Activated CD4-positive, alpha-beta T cell treated with anti-CD3 and anti-CD28 coated beads, Interleukin-2, amount 50 U/mL, for 24 hours (primary cell): ENCODE measurements around the gene TTC23.
"Not testable (repeated sequence)": the region's sequence is repeated elsewhere in the genome, so short reads cannot be mapped to it uniquely, and the experiment has no call there.

Source experiments
- DNase-seq, 2 donors: peaks; one replicate each; pipeline ENCODE4 v3.0.0-alpha.2; 2020; ENCODE audit warnings: low read depth in 1 of 2, low spot score in 1 of 2

TTC23 gene

DNA sequence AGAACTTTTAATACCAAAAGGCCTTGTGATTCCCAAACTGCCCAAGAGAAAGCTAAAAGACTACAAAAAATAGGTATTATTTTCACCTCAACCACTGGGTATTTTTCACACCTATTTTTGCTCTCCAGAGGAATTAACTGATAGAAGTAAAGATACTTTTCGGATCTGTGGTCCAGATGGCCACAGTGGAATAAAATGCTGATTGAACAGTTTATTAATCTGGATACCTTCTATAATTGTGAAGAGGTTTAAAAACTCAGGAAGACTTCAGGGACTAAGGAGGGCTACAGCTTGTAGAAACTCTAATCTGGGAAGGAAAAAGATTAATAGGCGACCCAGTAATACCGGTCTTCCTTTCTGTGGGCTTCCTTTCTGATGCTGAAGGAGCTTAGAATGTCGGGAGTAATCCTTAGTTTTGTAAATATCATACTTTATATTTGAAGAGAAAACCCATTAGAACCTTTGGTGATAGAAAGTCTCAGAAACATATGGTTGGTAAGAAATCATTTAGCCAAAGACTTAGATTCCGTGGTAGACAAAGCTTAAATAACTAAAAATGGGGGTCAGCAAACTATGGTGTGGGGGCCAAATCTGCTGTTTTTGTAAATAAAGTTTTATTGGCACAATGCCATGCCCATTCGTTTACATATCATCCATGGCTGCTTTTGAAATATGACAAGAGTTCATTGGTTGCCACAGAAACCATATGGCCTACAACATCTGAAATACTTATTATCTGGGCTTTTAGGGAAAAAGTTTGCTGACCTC lies 47.8 kb downstream of the TTC23 start:
- DNase-seq = no peak

DNA sequence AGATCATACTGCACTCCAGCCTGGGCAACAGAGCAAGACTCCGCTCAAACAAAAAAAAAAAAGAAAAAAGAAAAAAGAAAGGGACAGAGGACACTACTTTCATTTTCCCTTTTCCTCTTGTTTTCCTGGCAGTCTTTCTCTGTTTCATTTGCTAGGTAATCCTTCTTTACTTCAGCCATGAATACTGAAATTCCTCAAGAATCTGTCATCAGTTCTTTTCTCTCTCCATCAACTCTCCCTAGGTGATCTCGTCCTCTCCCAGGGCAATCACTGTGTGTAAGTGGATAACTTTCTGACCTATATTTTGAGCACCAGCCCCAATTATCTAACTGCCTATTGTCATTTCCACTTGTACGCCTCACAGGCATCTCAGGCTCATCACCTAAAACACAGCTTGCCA lies 51.5 kb downstream of the TTC23 start:
- no peak for DNase-seq

DNA sequence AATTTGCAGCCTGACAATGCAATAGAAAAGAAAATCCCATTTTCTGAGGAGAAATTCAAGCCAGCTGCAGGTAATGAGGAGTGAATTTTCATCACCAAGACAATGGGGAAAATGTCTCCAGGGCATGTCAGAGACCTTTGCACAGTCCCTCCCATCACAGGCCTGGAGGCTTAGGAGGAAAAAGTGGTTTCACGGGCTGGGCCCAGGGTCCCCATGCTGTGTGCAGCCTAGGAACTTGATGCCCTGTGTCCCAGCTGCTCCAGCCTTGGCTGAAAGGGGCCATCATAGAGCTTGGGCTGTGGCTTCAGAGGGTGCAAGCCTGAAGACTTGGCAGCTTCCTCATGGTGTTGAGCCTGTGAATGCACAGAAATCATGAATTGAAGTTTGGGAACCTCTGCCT lies 57.2 kb downstream of the TTC23 start:
- DNase-seq = not testable (repeated sequence)

DNA sequence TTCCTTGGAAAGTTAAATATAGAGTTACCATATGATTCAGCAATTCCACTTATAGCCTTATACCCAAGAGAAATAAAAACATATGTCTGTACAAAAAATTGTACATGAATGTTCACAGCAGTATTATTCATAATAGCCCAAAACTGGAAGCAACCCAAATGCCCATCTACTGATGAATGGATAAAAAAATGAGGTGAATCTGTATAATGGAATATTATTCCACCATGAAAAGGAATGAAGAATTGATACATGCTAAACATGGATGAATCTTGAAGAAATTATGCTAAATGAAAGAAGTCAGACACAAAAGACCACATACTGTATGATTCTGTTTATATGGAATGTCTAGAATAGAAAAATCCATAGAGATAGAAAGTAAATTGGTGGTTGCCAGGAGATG lies 61.4 kb downstream of the TTC23 start:
- DNase-seq = no peak

DNA sequence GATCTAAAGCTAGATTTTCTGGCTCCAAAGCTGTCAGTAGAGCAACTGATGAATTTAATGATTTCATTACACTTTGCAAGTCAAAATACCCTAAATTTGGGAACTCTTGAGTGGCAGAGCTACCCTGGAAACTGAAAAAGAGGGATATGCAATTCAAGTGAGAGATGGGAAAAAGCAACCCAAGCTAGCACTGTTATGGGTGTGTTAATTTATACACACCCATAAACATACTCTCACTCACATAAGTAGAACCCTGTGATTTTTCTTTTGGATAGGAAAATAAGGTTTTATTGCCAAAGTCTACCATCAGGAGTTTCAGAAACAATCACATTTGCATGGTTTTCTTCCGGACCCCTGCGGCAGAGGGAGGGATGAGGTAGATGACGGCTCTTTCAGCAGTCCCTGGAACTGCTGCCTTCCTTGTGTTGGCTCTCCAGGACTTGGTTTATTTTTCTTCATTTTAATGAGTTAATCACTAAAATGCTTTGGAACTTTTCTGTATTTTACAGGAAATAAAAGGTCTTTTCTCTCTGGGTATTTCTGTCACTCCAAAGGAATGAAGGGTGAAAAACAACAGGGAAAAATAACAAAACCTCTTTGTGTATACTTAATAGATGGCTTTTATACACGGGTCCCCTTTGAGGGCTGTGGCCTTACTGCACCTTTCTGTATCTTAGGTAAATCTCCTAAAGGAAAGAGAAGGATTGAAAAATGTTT lies 63.8 kb downstream of the TTC23 start:
- no peak for DNase-seq

DNA sequence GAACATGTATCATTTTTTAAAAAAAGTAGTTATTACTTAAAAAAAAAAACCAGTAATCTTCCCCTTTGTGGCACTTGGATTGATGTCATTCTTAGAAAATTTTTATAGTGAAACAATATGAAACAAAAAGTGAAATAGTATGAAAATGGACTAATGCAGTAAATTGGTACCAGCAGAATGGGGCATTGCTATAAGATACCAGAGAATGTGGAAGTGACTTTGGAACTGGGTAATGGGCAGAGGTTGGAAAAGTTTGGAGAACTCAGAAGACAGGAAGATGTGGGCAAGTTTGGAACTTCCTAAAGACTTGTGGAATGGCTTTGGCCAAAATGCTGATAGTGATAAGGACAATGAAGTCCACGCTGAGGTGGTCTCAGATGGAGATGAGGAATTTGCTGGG lies 66.6 kb downstream of the TTC23 start:
- no peak for DNase-seq

DNA sequence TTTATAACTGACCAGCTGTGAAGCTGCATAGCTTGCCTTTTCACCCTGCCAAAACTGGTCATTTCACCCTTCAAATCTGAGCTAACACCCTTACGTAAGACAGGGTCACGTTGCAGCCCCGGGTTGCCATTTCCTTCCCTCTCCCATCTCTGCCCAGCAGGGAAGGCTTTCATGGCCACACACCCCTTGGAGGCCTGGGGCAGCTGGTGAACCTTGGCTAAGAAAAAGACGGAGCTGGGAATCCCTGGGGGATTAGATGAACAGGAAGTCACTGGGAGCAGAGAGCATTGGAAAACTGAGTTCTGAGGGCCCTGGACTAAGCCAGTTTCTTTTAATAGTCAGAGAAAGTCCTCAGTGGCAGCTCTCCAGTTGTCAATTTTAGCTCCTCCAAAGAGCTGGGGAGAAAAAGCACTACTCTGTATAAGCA lies 67.8 kb downstream of the TTC23 start:
- no peak for DNase-seq

DNA sequence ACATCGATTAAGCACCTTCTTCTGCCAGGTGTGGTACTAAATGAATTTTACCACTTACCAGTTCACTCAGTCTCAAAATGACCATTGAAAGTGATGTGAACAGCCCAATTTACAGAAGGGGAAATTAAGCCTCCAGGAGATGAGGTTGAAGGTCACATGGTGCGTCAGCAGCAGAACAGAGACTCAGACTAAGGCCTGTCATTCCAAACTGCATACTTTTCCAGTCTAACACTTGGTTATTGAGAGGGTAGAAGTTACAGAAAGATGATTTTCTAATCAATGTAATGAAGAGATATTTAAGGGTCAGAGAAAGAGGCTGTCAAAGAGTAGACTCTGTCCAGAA lies 68.4 kb downstream of the TTC23 start:
- DNase-seq = no peak

DNA sequence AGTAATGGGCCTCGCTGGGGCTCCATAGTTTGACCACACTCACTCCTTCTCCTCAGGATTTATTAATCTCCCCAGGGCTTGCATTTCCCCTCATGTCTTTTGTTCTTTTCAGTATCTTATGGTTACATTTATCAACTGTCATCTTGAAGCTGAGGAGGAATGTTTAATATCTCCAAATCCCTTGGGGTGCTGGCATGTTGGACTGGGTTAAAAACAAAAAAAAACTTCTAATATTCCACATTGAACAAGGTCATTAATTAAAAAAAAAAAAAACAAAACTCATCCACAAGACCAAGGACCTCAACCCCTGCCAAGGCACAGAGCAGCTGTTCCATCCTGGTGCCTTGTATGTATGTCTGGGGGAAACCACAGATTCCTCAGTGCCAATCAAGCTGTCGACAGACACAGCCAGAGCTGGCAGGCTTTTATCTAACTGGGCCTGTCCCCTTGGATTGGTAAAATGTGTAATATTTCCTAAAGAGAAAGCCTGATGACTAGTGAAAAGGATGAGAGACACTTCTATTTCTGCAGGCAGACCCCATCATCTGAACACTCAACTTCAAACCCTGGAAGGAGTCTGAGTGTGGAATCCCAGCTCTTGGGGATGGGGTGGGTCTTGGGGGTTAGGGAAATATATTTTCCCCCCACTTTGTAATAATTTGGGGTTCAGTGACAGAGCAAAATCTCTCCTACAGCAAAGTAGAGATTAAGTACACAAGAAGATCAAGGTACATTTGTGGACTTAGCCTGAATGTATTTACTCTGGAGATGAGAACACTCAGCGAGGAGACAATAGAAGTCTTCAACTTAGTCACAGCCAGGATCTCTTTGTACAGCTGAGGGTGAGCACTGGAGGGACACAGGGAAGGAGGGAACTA lies 69.1 kb downstream of the TTC23 start:
- no peak for DNase-seq

DNA sequence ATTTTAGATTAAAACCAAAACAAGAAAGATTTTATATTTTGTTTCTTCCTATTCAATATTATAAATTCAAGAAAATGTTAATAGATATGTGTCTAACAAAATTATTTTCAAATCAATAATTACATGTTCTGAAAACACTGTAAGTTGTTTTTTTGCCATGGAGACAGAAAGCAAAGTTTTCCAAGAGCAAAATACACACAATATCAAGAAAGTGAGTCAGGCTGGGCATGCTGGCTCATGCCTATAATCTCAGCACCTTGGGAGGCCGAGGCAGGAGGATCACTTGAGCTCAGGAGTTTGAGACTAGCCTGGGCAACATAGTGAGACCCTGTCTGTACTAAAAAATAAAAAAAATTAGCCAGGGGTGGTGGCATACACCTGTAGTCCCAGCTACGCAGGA lies 71.7 kb downstream of the TTC23 start:
- no peak for DNase-seq

DNA sequence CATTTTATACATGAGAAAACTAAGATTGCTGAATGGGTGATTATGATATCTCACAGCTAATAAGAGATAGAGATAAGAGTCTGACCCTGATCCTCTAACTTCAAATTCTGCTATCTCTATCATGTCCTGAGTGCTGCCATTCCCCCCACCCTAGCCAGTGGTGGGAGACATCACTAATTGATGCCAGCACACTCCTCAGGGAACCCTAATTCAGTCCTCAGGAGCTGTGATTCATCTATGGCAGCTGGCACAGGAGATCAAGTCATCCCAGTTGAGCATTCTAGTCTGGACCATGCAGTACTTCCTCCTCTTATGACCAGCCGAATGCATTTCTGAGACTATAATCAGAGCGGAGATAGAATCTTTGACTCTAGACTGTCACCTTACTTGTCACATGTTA lies 72.6 kb downstream of the TTC23 start:
- no peak for DNase-seq

DNA sequence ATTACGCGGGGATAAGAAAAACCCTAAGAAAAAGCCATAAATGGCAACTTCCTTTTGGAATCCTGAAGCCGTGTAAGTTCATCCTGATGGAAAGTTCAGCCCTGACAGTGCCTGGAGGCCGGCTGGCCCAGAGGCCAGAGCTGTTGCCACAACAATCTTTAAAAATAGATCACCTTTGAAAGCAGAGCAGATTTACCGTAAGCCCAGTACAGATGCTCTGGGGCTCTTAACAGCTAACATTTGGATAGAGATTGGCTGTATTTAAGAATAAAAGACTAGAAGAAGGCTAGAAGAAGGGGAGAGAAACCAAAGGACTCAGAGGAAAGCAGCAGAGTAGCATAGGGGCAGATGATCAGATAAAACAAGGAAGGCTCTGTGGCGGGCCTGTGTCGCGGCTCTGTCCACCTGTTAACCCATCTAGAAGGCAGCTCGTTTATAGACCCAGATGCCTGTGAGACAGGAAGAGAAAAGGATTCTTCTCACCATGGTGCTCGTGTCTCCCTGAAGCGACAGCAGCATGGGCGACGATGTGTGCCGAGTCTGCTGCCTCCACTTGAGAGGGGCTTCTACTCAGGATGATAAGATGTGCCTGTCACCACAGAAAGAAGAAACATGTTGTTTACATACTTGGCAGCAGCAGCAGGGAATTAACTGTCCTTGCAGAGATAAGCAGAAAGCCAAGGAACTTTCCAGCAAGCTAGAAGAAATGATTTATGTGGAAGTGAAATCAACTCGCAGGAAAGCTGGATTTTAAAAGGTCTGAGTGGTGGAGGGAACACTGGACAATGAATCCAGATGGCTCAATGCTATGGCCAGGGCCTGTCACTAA lies 74.6 kb downstream of the TTC23 start:
- no peak for DNase-seq

DNA sequence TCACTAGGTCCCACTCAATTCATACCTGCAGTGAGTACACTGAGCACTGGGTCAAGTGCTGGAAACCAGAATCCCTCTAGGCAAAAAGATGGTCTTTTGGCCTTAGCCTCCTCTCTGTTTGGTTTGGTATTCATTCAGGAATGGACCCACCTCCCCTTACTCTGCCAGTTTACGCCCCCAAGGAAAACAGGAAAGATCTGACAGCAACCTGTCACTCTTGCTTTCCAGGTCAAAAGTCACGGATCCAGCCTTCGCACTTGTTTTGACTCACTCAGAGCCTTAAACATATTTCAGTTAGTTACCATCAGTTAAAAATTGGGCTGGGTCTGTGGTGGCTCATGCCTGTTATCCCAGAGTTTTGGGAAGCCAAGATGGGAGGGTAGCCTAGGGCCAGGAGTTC lies 76.4 kb downstream of the TTC23 start:
- DNase-seq = no peak

DNA sequence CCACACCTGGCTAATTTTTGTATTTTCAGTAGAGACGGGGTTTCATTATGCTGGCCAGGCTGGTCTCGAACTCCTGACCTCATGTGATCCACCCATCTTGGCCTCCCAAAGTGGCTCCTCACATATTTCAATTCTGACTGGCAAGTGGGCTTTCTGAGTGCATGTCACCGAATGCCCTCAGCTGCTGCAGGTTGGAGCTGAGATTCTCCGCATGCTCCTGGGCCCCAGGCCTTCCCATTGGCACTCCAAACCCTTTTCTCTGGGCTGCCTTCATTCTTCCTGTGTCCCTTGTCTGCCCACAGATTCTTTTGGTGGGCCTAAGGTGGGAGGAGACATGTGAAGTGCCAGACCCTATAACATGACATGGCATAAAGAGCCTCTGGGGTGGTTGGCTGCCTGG lies 77.2 kb downstream of the TTC23 start:
- no peak for DNase-seq

DNA sequence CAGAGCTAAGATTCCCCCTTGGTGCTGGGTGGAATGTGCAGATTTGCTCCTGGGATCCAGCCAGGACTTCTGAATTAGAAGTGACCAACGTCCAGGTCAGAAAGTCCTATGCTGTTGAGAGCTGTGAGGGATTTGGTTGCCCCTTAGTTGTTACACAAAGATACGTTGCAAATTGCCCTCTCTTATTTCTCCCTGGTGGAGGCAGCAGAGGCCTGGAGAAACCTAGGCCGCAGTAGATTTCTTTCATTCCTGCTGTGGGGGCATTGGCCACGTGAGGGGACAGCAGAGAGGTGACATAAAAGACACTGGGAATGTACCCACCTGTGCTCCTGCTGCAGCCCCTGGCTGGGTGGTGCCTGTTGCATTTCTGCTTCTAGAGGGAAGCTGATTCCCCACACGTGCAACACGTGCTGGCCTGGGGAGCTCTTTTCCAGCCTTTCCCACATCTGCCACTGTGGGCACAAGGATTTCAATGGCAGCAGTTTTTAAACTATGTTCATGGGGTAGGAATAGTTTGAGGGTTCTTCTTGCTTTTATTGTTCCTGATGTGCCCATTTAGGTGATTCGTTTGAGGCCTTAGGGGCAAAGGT lies 78.8 kb downstream of the TTC23 start:
- DNase-seq = no peak

DNA sequence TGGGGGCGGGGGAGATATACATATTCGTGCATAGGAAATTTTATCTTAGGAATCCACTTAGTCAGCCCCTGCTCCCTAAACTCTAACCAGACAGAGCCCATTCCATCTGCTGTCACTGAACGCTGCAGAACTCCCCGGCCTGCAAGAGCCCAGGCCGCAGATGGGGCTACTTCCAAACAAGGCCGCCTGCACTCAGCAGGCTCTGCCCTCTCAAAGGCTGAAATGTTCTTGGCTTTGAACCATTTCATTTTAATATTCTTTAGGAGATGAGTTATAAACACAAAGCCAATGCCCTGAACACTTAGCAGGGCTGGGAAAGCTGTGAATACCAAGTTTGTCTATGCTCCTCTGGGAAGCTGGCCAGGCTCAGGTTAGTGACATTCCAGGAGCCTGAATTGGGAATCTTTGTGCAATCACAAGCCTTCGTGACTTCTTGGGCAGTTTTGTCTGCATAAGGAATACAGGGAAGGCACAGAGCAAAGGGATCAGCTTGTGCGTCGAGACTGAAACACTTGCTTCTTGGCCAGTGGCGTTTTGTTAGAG lies 79.5 kb downstream of the TTC23 start:
- no peak for DNase-seq

DNA sequence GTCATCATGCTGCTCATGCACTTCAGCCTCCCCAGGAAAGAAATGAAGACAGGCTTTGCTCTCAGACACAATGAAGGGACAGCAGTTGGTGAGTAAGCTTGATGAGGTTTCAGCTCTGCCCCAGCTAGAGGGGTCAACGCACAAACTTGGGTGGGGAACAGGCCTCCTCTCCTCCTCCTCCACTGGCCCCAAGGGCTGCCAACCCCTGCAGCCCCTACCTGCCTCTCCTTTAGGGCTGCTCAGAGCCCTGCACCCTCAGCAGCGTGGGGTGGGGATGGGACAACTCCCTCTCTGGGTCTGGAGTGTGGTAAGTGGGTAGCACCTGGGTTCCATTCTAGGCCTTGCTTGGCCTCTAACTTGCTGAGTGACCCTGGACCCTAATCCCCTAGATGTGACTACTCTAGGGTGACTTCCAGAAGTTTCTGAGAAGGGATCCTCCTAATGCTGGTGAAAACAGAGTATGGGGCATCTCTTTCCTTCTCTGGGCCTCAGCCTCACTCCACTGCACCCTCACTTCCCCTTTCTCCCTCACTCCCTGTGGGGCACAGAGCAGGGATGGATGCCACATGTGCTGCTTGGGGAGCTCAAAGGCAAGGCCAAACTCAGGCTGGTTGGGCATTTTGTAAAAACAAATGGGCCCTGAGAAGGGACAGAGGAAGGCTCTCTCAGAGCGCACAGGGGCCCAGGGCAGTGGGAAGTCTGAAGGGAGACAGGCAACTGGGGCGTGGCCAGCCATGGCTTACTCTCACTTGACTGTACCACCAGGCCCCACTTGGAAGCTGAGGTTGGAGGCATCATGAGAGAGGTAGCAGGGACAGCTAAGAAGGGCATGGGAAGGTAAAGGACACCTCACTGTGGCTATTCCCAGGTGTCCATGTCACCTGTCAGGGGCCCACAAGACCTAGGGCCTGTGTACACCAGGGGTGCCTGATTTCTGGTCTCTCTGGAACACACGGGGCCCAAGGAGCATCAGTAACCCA lies 80.5 kb downstream of the TTC23 start:
- DNase-seq = no peak

DNA sequence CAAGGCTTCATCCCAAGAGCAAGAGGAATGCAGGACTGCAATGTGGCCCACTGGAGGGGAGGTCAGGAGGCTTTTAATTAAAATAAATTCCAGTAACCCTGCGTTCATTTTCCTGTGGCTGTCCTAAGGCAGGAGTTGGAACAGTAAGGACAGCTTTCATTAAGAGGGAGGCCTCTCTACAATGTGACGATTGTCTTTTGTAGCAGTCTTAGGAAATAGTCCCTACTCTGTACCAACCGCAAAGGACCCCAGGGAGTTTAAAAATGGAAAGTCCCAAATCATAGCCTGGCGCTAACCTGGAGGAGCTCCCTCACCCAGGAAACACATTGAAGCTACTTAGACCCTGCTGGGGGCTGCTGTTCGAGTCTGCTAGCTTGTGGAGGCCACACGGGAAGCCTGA lies 81.7 kb downstream of the TTC23 start:
- DNase-seq = no peak

DNA sequence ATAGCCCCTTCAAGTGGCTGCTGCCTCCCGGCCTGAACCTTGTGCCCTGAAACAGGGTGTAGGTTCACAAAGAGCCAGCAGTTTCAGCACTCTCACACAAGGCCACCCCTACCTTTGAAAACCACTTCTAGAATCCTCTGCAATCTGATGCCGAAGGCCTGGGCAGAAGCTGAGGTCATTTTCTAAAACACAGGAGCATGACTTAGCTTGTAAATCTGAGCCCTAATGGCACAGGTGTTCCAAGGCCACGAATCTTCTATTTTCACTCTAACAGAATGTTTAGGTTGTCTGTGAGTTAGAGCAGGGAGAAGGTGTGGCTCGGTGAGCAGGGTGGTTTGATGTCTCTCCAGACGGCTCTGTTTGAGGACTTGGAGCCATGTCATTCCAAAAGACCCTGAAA lies 82.2 kb downstream of the TTC23 start:
- DNase-seq = no peak
